SU-DHL-6 (cell line): Measurements from ENCODE around the gene RRP9.

Experiments
- EZH2phosphoT487 ChIP-seq: fragments of 200-600 bp; sonication (generic), shearing (Covaris generic); conservative IDR thresholded peaks from 2 replicates; pipeline ENCODE4 v1.6.1; 2018; ENCODE audit warnings: mild to moderate bottlenecking, antibody characterized with exemption, low read length, moderate library complexity, mixed read lengths
- TF ChIP-seq, protein P1 (sequence below): fragments of 200-600 bp; sonication (generic); IDR thresholded peaks from one replicate; pipeline ENCODE4 v1.5.1; 2017; ENCODE audit warnings: antibody characterized with exemption, mild to moderate bottlenecking, low read length, moderate library complexity; ENCODE audit not compliant: insufficient read depth, poor library complexity, severe bottlenecking

DNA sequence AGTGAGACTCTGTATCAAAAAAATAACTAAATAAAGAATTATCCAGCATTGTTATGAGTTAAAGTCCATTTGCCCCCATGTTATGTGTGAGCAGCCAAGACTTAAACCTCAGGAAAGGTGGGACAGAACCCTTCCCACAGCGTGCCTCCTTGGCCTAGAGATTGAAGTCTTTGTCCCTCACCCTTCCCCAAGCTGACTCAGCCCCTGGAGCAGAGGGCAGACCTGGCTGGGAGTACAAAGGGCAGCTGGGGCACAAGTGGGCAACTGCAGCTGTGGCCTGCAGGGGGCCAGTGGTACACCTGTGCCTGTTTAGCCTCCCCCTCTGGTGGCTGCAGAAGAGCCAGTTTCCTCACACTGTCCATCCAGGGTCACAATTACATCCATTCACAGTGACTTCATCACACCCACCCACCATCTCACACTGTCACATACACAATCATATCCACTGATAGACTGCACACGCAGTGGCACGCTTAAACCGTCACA lies 40.7 kb upstream of the RRP9 start:
- TF ChIP-seq, protein P1, sequence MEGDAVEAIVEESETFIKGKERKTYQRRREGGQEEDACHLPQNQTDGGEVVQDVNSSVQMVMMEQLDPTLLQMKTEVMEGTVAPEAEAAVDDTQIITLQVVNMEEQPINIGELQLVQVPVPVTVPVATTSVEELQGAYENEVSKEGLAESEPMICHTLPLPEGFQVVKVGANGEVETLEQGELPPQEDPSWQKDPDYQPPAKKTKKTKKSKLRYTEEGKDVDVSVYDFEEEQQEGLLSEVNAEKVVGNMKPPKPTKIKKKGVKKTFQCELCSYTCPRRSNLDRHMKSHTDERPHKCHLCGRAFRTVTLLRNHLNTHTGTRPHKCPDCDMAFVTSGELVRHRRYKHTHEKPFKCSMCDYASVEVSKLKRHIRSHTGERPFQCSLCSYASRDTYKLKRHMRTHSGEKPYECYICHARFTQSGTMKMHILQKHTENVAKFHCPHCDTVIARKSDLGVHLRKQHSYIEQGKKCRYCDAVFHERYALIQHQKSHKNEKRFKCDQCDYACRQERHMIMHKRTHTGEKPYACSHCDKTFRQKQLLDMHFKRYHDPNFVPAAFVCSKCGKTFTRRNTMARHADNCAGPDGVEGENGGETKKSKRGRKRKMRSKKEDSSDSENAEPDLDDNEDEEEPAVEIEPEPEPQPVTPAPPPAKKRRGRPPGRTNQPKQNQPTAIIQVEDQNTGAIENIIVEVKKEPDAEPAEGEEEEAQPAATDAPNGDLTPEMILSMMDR = peak; percentile 60
- no peak for TF ChIP-seq EZH2phosphoT487
